AG09309 (cell line): ENCODE data around the gene SDSL.
A peak's percentile ranks its signal among the peaks of the same experiment; 100 is the strongest.

ENCODE experiments used
- DNase-seq: peaks from one replicate; pipeline ENCODE4 v3.0.0-alpha.2; 2010; ENCODE audit warnings: low read depth
- H3K4me3 ChIP-seq: 2 replicates; pipeline ENCODE4 v1.5.1; 2011; ENCODE audit warnings: mild to moderate bottlenecking, low read depth, low read length, moderate library complexity; ENCODE audit not compliant: control insufficient read depth
- TF ChIP-seq, protein P1 (sequence below): IDR thresholded peaks from 2 replicates; pipeline ENCODE4 v1.5.1; 2011; ENCODE audit warnings: mild to moderate bottlenecking, low read depth, low read length, inconsistent platforms; ENCODE audit not compliant: insufficient read depth, control insufficient read depth; ENCODE audit errors: missing control alignments

SDSL gene

DNA sequence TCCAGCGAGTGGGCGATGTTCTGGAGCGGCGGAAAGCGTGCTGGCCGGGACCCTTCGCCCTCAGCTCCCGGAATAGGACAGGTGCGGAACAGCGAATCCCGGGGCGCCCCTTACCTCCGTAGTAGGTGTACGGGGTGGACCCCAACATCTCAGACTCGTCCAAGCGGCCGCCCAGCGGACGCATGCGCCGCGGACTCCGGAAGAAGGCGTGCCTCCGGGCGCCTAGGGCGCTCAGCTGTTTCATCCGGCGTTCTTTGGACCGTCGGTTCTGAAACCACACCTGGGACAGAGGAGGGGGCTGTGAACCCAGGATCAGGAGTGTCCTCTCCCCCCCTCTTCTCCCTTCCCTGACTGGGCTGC, 44.9 kb downstream of the SDSL start:
- H3K4me3 ChIP-seq = peak overlapping the region; percentile 38
- no peak for DNase-seq
- TF ChIP-seq, protein P1, sequence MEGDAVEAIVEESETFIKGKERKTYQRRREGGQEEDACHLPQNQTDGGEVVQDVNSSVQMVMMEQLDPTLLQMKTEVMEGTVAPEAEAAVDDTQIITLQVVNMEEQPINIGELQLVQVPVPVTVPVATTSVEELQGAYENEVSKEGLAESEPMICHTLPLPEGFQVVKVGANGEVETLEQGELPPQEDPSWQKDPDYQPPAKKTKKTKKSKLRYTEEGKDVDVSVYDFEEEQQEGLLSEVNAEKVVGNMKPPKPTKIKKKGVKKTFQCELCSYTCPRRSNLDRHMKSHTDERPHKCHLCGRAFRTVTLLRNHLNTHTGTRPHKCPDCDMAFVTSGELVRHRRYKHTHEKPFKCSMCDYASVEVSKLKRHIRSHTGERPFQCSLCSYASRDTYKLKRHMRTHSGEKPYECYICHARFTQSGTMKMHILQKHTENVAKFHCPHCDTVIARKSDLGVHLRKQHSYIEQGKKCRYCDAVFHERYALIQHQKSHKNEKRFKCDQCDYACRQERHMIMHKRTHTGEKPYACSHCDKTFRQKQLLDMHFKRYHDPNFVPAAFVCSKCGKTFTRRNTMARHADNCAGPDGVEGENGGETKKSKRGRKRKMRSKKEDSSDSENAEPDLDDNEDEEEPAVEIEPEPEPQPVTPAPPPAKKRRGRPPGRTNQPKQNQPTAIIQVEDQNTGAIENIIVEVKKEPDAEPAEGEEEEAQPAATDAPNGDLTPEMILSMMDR = no peak

DNA sequence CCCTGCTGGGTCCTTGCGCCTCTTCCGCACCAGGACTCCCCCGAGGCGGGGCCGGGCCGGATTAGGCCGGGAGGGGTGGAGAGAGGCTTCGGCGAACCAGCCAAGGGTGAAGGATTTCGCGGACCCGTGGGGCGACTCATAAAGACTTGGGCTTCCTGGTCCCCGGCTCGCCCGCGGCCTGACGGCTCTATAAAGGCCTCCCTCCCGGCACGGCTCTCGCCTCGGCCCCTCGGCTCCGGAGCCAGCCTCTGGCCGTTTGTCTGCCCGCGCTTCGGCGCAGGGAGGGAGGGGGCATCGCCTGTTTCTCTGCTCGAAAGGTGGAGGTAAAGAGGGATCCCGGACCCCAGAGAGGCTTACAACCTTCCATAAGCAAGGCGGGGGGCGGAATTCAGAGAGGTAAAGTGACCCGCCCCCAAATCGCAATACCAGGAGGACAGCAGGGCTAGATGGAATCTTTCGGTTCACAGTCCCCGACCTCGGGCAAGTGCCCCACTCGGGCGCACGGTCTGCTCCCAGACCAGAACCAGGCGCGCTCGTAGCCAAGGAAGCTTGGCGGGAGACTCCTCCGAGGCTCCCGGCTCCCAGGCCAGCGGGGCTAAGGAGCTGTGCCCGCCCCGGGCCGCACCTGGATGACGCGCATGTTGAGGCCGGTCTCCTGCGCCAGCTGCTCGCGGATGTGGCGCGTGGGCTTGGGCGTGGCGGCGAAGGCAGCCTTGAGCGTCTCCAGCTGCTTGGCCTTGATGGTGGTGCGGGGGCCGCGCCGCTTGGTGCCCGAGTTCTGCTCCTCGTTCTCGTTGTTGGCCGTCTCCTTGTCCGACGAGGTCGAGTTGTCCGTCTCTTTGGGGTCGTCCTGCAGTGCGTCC, 45.6 kb downstream of the SDSL start:
- peak overlapping the region; percentile 38 for H3K4me3 ChIP-seq
- no peak for DNase-seq
- TF ChIP-seq, protein P1 = no peak

DNA sequence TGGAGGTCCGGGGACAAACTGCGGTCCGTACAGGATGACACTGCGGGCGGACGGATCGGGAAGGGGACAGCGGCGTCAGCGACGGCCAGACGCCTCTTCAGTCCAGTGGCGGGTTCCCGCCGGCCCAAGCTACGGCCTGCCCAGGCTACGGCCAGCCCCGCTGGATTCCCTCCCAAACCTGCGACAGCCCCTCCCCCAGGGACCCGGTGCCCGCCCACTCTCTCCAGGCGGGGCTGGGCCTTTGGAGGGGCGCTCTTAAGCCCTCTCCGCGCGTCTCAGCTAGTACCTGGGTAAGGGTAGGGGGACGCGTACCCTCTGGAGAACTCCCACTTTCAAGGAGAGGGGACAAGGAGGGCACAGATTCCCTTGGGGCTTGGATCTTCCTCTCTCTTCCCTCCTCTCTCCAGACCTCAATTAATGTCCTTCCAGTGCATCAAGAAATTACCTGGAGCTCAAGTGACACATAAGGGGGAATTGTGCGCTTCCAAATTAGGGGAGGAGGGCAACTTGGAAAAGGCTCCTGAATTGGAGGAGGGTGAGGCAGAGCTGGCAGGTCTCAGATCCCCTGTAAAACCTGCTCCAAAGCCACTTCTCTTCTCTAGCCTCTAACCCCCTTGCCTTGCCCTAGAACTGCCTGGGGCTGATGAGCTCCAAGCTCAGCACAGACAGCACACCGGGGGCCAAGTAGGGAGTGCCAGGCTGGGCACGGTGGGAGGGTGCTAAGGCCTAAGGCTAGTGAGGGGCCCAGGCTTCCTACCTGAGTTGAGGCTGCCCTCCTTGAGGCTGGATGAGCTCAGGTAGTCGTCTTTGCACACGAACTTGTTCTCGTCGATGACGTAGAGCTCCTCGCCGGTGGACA, 46.4 kb downstream of the SDSL start:
- TF ChIP-seq, protein P1 = no peak
- no peak for DNase-seq
- no peak overlapping the region for H3K4me3 ChIP-seq

DNA sequence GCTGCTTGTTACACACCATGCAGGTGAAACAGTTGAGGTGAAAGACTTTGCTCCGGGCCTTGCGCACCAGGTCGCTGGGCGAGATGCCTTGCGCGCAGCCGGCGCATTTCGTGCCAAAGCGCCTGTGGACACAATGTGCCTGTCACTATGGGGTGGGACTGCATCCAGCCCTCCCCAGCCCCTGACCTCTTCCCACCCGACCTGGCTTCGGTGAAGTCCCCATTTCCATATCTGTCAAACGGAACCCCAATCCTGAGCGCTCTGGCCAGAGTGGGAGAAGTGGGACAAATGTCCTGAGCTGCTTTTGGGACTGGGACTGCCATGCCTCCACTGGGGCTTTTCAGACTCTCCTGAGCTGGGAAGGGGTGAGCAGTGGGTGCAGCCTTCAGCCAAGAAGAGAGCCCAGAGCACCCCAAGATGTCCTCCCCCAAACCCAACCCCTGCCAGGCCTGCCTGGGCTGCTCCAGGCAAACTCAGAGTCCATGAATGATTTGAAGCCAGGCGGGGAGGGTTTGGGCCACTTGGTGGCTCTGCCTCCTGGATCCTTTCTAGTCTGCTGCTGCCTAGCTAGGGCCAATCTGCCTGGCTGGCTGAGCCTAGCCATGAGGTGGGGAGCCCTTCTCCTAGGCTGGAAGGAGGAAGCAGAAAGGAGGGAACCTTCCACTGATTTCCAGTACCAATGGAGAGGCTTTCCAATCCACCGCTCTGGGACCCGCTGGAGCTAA, 47.2 kb downstream of the SDSL start:
- no peak overlapping the region for H3K4me3 ChIP-seq
- TF ChIP-seq, protein P1 = no peak
- DNase-seq = no peak

DNA sequence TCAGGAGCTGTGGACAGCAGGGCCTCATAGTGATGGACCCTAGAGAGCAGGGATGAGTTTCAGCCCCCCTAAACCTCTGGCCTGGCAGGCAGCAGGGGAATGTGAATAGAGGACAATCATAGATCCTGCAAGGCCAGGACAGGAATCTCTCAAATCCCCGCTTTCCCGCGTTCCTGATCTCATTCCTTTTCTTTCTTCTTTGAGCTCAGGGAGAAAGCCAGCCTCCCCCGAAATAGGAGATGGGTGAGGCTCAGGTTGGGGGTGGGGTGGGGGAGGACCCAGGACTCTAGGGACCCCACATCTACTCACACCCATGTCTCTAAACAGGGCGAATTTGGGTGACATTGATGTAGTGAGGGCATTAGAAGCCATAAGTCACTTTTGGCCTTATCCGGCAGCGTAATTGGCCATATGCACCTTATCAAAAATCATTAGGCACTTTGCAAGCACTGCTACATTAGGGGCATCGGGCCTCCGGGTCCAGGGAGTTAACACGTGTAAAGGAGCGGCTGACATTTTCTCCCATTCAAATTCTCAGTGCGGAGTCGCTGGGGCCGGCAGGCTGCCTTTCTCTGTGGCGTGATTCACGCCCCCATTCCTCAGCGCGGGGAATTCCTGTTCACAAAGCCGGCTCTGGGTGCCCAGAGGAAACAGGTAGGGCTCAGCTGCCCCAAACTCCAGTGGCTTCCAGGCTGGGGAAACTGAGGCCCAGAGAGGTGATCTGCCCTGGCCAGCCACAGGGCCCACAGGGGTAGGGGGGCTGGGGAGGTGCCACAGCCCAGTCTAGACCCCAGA, 48.0 kb downstream of the SDSL start:
- TF ChIP-seq, protein P1 = no peak
- DNase-seq = no peak
- H3K4me3 ChIP-seq = no peak overlapping the region
